GM18867 (cell line): ENCODE measurements around the gene ACOT4.
"Not testable (repeated sequence)": the region's sequence is repeated elsewhere in the genome, so short reads cannot be mapped to it uniquely, and the experiment has no call there.

ENCODE experiments used
- ATAC-seq: cut with Tn5 transposase; IDR thresholded peaks from one replicate; pipeline ENCODE4 v1.9.1; 2021; ENCODE audit warnings: mild to moderate bottlenecking, moderate library complexity; ENCODE audit not compliant: unreplicated experiment

ACOT4 gene

GRCh38 chr14:73574251-73574650 lies 17.4 kb upstream of the ACOT4 start:
- ATAC-seq = not testable (repeated sequence)

DNA sequence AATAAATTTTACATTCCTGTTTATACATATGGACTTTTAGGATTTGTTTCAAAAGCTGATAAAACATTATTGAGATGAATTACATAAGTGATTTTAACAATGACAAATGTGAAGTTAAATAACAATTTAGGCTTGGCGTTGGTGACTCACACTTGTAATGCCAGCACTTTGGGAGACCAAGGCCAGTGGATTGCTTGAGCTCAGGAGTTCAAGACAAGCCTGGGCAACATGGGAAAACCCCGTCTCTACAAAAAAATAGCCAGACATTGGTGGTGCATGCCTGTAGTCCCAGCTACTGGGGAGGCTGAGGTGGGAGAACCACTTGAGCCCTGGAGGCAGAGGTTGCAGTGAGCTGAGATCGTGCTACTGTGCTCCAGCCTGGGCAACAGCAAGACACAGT lies 15.3 kb upstream of the ACOT4 start:
- ATAC-seq = no peak

- ATAC-seq = not testable (repeated sequence)
These were observed 14.5 kb upstream of the ACOT4 start for GRCh38 chr14:73577214-73577613.

DNA sequence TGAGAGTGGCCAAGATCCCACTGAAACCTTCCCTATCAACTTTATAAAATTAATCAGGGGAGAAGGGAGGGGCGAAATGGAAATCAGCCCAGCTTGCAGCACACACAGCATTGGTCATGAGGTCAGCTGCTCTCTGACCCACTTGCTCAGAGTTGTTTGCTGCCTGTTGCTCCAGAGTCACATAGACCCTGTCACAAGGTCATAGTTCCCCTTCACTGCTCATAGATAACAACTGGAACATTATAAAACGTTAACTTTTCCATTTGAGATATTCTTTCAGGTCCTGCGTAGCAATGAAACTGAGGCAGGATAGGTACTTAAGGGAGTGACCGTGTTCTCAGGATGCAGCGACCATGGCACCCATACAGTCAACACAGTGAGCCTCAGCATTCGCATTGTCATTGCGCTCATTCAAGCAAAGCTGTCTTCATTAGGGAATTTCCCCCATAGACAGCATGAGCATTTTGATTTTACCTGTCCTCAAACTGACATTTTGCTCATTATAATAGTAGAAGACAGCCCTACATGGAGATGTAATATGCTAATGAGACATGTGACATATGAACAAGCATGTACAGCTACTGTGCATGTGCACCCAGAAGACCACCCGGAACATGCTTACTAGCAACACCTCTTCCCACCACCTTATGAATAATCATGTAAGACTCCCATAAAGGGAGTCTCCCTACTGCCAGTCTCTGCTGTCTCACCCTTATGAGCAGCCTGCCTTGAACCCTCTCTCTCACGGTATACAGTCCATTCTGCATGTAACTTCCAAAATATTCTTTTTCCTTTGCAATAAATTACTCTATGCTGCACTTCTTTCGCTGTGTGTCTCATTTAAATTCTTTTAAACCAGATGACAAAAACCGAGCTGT lies 9.3 kb upstream of the ACOT4 start:
- not testable (repeated sequence) for ATAC-seq

DNA sequence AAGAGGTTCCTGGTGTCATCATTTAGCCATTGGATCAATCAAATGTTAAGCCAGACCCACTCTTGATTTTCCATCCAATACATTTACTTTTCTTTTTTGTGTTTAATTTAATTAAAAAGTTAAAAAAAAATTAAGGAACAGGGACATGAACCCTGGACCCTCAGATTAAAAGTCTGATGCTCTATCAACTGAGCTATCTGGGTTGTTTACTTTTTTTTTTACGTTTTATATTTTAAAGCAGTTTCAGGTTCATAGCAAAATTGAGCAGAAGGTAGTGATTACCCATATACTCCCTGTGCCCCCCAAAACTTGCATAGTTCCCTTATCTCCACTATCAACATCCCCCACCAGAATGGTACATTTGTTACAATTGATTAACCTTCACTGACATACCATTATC lies 3.0 kb upstream of the ACOT4 start:
- ATAC-seq = no peak

DNA sequence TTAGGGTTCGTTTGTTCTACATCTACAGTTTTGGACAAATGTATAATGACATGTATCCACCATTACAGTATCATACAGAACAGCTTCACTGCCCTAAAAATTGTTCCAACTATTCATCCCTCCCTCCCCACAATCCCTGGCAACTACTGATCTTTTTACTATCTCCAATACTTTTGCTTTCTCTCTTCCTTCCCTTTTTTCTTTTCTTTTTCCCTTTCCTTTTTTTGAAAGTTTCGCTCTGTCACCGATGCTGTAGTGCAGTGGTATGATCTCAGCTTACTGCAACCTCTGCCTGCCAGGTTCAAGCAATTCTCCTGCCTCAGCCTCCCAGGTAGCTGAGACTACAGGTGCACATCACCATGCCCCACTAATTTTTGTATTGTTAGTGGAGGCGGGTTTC lies 2.6 kb upstream of the ACOT4 start:
- ATAC-seq = no peak

GRCh38 chr14:73590673-73591004 lies 1.0 kb upstream of the ACOT4 start:
- not testable (repeated sequence) for ATAC-seq

DNA sequence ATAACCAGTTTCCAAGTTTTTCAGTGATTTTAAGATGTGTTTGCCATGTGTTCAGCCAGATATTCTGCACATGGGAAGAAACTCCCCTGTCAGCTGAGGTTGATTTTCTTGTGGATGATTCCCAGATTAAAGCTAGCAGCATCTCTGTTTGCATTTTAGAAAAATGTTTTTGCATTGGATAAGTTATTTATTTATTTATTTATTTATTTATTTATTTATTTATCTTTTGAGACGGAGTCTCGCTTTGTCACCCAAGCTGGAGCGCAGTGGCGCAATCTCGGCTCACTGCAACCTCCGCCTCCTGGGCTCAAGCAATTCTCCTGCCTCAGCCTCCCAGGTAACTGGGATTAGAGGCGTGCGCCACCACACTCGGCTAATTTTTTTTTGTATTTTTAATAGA lies 2.8 kb downstream of the ACOT4 start:
- no peak for ATAC-seq

DNA sequence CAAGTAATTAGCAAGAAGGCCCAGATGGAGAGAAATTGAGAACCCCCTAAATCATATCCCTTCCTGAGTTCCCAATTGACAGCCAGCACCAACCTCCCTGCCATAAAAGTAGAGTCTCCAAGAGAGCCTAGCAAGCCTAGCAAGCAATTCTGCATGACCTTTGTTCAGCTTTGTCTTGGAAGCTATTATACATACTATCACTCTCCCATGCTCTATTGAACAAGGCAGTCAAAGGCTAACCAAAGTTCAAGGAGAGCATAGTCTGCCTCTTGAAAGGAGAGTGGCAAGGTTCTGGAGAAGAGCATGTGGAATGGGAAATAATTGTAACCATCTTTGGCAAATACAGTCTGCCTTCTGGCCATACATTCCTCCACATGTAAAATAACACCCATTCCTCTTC lies 7.8 kb downstream of the ACOT4 start:
- no peak for ATAC-seq

DNA sequence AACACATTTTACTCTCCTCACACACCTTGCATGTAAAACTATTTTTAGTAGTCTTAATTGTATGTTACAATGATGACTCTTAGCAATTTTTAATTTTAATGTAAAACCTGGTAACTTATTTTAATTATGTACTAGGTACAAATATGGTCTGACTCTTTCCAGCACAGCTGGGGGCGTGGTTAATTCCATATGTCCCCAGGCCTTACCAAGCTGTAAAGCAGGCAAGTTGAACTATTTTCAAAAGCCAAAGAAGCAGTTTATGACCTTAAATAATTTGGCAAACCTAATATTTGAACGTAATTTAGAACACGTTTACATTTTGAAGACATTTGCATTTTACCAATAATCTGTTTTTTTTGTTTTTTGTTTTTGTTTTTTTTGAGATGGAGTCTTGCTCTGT lies 11.3 kb downstream of the ACOT4 start:
- ATAC-seq = no peak

DNA sequence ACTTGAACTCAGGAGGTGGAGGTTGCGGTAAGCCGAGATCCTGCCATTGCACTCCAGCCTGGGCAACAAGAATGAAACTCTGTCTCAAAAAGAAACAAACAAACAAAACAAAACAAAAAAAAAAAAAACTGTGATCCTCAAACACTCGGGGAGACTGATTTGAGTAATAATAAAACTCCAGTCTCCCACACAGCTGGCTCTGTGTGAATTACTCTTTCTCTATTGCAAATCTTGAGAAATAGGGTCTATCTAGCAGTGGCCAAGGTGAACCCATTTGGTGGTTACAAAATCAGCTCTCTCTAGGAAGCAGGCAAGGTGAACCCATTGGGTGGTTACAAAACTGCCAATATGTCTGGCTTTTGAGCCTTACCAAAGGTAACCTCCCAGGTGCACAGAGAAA lies 14.6 kb downstream of the ACOT4 start:
- ATAC-seq = no peak

GRCh38 chr14:73607241-73607640 lies 15.6 kb downstream of the ACOT4 start:
- ATAC-seq = no peak

- ATAC-seq = no peak
These were observed 19.0 kb downstream of the ACOT4 start for GRCh38 chr14:73610687-73611086.

- ATAC-seq = peak; percentile 77
These were observed 20.8 kb downstream of the ACOT4 start, which contains the start of gene ACOT6 for GRCh38 chr14:73612339-73613045. Gene ACOT6 (plus strand): TSS chr14:73612517. CDS start chr14:73612572, 55 bp downstream.

- ATAC-seq = no peak
These were observed 21.3 kb downstream of the ACOT4 start for GRCh38 chr14:73613046-73613383.

DNA sequence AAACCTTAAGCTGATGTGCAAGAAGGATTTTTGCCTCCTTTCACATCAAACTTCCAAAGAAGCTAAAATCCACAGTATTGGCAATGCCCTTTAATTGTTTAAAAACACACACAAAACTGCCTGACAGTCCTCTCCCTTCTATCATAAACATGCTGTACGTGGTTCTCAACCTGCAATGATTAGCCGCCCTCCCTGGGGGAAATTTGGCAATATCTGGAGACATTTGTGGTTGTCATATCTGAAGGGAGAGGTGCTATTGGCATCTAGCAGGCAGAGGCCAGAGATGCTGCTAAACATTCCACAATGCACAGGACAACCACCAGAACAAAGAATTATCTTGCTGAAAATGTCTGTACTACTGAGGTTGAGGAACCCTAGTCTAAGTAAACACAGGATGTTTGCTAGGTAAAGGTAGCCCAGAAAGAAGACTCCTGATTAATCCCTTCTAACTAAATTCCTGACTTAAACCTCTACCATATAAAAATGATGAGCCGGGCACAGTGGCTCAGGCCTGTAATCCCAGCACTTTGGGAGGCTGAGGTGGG lies 21.8 kb downstream of the ACOT4 start:
- no peak for ATAC-seq

DNA sequence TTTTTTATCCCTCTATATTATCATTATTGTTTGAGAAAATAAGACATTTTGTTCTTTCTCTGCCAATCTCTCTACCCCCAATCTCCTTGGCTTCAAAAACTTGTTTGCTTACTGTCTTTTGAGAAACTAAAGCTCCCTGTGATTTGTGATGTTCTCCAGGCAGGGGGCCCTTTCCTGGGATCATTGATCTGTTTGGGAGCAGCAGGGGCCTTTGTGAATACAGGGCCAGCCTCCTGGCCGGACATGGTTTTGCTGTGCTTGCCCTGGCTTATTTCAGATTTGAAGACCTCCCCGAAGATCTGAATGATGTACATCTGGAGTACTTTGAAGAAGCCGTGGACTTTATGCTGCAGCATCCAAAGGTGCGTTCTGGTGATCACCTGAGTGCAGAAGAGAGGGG lies 25.2 kb downstream of the ACOT4 start:
- no peak for ATAC-seq

GRCh38 chr14:73619524-73619923 lies 27.9 kb downstream of the ACOT4 start:
- ATAC-seq = no peak

GRCh38 chr14:73620268-73620667 lies 28.6 kb downstream of the ACOT4 start:
- ATAC-seq = no peak

DNA sequence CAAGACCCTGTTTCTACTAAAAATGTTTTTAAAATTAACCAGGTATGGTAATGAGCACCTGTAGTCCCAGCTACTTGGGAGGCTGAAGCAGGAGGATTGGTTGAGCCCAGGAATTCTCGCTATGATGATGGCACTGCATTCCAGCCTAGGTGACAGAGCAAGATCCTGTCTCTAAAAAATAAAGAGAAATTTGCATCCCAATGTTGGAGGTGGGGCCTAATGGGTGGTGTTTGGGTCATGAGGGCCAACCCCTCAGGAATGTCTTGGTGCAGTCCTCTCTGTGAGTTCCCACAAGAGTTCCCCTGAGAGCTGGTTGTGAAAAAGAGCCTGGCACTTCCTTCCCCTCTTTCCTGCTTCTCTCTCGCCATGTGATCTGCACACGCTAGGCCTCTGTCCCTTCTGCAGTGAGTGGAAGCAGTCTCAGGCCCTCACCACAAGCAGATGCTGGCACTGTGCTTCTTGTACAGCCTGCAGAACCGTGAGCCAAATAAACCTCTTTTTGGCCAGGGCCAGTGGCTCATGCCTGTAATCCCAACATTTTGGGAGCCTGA lies 31.9 kb downstream of the ACOT4 start:
- no peak for ATAC-seq

DNA sequence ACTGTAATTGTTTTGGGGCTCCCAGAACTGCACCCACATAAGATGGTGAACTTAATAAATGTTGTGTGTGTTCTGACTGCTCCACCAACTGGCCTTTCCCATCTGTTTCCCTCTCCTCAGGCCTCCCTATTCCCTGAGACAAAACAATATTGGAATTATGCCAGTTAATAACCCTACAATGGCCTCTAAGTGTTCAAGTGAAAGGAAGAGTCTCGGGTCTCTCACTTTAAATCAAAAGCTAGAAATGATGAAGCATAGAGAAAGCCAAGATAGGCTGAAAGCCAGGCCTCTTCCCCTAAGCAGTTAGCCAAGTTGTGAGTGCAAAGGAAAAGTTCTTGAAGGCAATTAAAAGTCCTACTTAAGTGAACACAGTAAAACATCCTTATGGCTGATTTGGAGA lies 34.0 kb downstream of the ACOT4 start:
- no peak for ATAC-seq

- ATAC-seq = no peak
These were observed 35.5 kb downstream of the ACOT4 start for GRCh38 chr14:73627151-73627558.
